IMR-90 (cell line): ENCODE measurements around the gene MECP2. TPM values are rescaled to one million over a fixed set of nuclear protein-coding genes. Genes with fewer than 3 reads are reported as not detected.

Experiments
- ATAC-seq: fragments of 200-7000 bp; cut with Tn5 transposase; 2 replicates; pipeline ENCODE4 v1.9.1; 2020; ENCODE audit warnings: low read depth, mild to moderate bottlenecking, moderate library complexity
- BruUV-seq: library from RNA; stranded (reverse); fragments of 400-500 nt; replicated peaks from 2 replicates; lab custom pipeline; 2021; lab: Mats Ljungman, UMichigan
- CTCF ChIA-PET: fragments of 300-600 bp; formaldehyde crosslinking; extraction: SDS; loops from one replicate; lab custom pipeline; 2021; ENCODE audit warnings: antibody characterized with exemption; lab: Yijun Ruan, JAX
- POLR2A ChIA-PET: fragments of 300-600 bp; sonication (Branson Sonifier 250); formaldehyde crosslinking; loops from one replicate; lab custom pipeline; 2022; ENCODE audit warnings: antibody characterized with exemption; ENCODE audit not compliant: unreplicated experiment; lab: Charles Lee
- DNase-seq: peaks from one replicate; pipeline ENCODE4 v3.0.0; 2013
- H2AFZ ChIP-seq: replicated peaks from 2 replicates; pipeline ENCODE3; 2013; ENCODE audit warnings: low read length, mild to moderate bottlenecking; ENCODE audit not compliant: poor library complexity
- H2AK5ac ChIP-seq: 2 replicates; pipeline ENCODE4 v1.6.1; 2013; ENCODE audit warnings: low read depth, low read length, inconsistent platforms
- H2AK9ac ChIP-seq: replicated peaks from 2 replicates; pipeline ENCODE3; 2013; ENCODE audit warnings: mild to moderate bottlenecking, low read depth, low read length, moderate library complexity; ENCODE audit not compliant: poor library complexity
- H2BK120ac ChIP-seq: 2 replicates; pipeline ENCODE4 v1.6.1; 2013; ENCODE audit warnings: low read depth, low read length, inconsistent platforms
- H2BK15ac ChIP-seq: 3 replicates; pipeline ENCODE4 v1.6.1; 2013; ENCODE audit warnings: low read depth, low read length, inconsistent platforms
- H2BK20ac ChIP-seq: 2 replicates; pipeline ENCODE4 v1.6.1; 2013; ENCODE audit warnings: low read depth, mild to moderate bottlenecking, inconsistent platforms, low read length, moderate library complexity
- H2BK5ac ChIP-seq: 2 replicates; pipeline ENCODE4 v1.6.1; 2013; ENCODE audit warnings: mild to moderate bottlenecking, low read depth, low read length, inconsistent platforms; ENCODE audit not compliant: poor library complexity, severe bottlenecking
- H3K14ac ChIP-seq: replicated peaks from 2 replicates; pipeline ENCODE4 v1.6.1; 2013; ENCODE audit warnings: low read depth, low read length, inconsistent platforms
- H3K18ac ChIP-seq: 2 replicates; pipeline ENCODE4 v1.6.1; 2013; ENCODE audit warnings: low read depth, low read length, control low read depth
- H3K23ac ChIP-seq: 2 replicates; pipeline ENCODE4 v1.6.1; 2013; ENCODE audit warnings: low read depth, low read length, inconsistent platforms
- H3K27ac ChIP-seq: 2 replicates; pipeline ENCODE4 v1.5.1; 2013; ENCODE audit warnings: mild to moderate bottlenecking, control low read depth, low read length; ENCODE audit not compliant: insufficient read depth
- H3K27me3 ChIP-seq: 2 replicates; pipeline ENCODE4 v1.6.1; 2013; ENCODE audit warnings: low read length; ENCODE audit not compliant: control insufficient read depth, insufficient read depth
- H3K36me3 ChIP-seq: 2 replicates; pipeline ENCODE4 v1.6.1; 2013; ENCODE audit warnings: low read length, mixed read lengths; ENCODE audit not compliant: control insufficient read depth, insufficient read depth
- H3K4ac ChIP-seq: 2 replicates; pipeline ENCODE4 v1.6.1; 2013; ENCODE audit warnings: low read depth, low read length, inconsistent platforms
- H3K4me1 ChIP-seq: 2 replicates; pipeline ENCODE4 v1.6.1; 2013; ENCODE audit warnings: low read length, mixed read lengths; ENCODE audit not compliant: control insufficient read depth, insufficient read depth
- H3K4me2 ChIP-seq: 2 replicates; pipeline ENCODE4 v1.6.1; 2013; ENCODE audit warnings: low read depth, mild to moderate bottlenecking, control low read depth, low read length, moderate library complexity
- H3K4me3 ChIP-seq: 2 replicates; pipeline ENCODE4 v1.5.1; 2013; ENCODE audit warnings: low read depth, mild to moderate bottlenecking, control low read depth, low read length, moderate library complexity; ENCODE audit not compliant: insufficient read depth
- H3K56ac ChIP-seq: 2 replicates; pipeline ENCODE4 v1.6.1; 2013; ENCODE audit warnings: low read length, inconsistent platforms; ENCODE audit not compliant: insufficient read depth; ENCODE audit errors: extremely low read depth
- H3K79me1 ChIP-seq, 2 experiments: 2 replicates each; pipeline ENCODE4 v1.6.1; 2013; ENCODE audit warnings: low read length in 2 of 2, inconsistent platforms in 1 of 2, low read depth in 1 of 2
- H3K9ac ChIP-seq: 2 replicates; pipeline ENCODE4 v1.6.1; 2013; ENCODE audit warnings: low read depth, low read length, control low read depth
- H3K9me1 ChIP-seq: 2 replicates; pipeline ENCODE4 v1.6.1; 2013; ENCODE audit warnings: low read length, inconsistent platforms; ENCODE audit not compliant: insufficient read depth
- H3K9me3 ChIP-seq: 2 replicates; pipeline ENCODE4 v1.6.1; 2013; ENCODE audit warnings: low read length; ENCODE audit not compliant: control insufficient read depth, insufficient read depth
- H4K20me1 ChIP-seq: 2 replicates; pipeline ENCODE4 v1.6.1; 2013; ENCODE audit warnings: low read length, inconsistent platforms; ENCODE audit not compliant: insufficient read depth
- H4K5ac ChIP-seq: 2 replicates; pipeline ENCODE4 v1.6.1; 2013; ENCODE audit warnings: mild to moderate bottlenecking, low read depth, low read length, control low read depth
- H4K8ac ChIP-seq, 2 experiments: 2 replicates each; pipeline ENCODE4 v1.6.1; 2013; ENCODE audit warnings: low read depth in 2 of 2, low read length in 2 of 2, control low read depth in 1 of 2, inconsistent platforms in 1 of 2
- H4K91ac ChIP-seq: 2 replicates; pipeline ENCODE4 v1.6.1; 2013; ENCODE audit warnings: low read depth, low read length, inconsistent platforms; ENCODE audit not compliant: insufficient read depth
- BHLHE40 ChIP-seq: fragments of 150-350 bp; IDR thresholded peaks from 2 replicates; pipeline ENCODE4 v1.6.1; 2016; ENCODE audit warnings: mild to moderate bottlenecking, low read depth, low read length
- ELK1 ChIP-seq: fragments of 150-350 bp; IDR thresholded peaks from 2 replicates; pipeline ENCODE4 v1.6.1; 2016; ENCODE audit warnings: low read depth, mild to moderate bottlenecking, low read length, moderate library complexity, borderline replicate concordance
- FOS ChIP-seq: fragments of 150-350 bp; IDR thresholded peaks from 2 replicates; pipeline ENCODE4 v1.6.1; 2016; ENCODE audit warnings: low read depth, low read length
- MAZ ChIP-seq: IDR thresholded peaks from 2 replicates; pipeline ENCODE4 v1.6.1; 2012; ENCODE audit warnings: low read depth, mild to moderate bottlenecking, low read length, improper control_type of control experiment, moderate library complexity, borderline replicate concordance
- MXI1 ChIP-seq: IDR thresholded peaks from 2 replicates; pipeline ENCODE4 v1.6.1; 2012; ENCODE audit warnings: low read depth, mild to moderate bottlenecking, low read length, moderate library complexity, borderline replicate concordance
- NFE2L2 ChIP-seq: fragments of 150-350 bp; IDR thresholded peaks from 2 replicates; pipeline ENCODE4 v1.6.1; 2016; ENCODE audit warnings: low read depth, mild to moderate bottlenecking, low read length
- POLR2A ChIP-seq: IDR thresholded peaks from 2 replicates; pipeline ENCODE4 v1.6.1; 2012; ENCODE audit warnings: mild to moderate bottlenecking, low read depth, low read length
- RAD21 ChIP-seq: IDR thresholded peaks from 2 replicates; pipeline ENCODE4 v1.6.1; 2012; ENCODE audit warnings: low read length, improper control_type of control experiment
- RFX5 ChIP-seq: IDR thresholded peaks from 2 replicates; pipeline ENCODE4 v1.8.0; 2012; ENCODE audit warnings: low read depth, mild to moderate bottlenecking, low read length, moderate library complexity
- WGBS, 2 experiments: methylation state at CpG; one replicate each; pipeline versions ENCODE4 v1.1.5 to v1.1.7; 2013; ENCODE audit warnings: missing lambda C conversion rate in 2 of 2; ENCODE audit not compliant: insufficient read length in 1 of 2; ENCODE audit errors: extremely low coverage in 2 of 2; 5-methylcytosine and 5-hydroxymethylcytosine counted together
- dilution Hi-C: fragments of 300-500 bp; cut with HindIII; formaldehyde crosslinking; loops from one replicate; pipeline ENCODE4 v1.14.3; 2018; ENCODE audit warnings: low sequenced_read_pairs; ENCODE audit not compliant: unreplicated experiment
- in situ Hi-C: fragments of 300-500 bp; cut with MboI; formaldehyde crosslinking; loops from 3 replicates; pipeline ENCODE4 v1.14.3; 2019; ENCODE audit warnings: low sequenced_read_pairs, inconsistent platforms, mixed read lengths
- intact Hi-C: fragments of 100-400 bp; cut with micrococcal nuclease; formaldehyde crosslinking; loops from 2 replicates; pipeline ENCODE4 v1.10.0; 2022
- polyA plus RNA-seq, 3 experiments: library from polyadenylated mRNA; depleted of rRNA; stranded (reverse); fragments of >200 nt; gene quantifications; 2 replicates each; pipeline ENCODE4 v1.2.3, GENCODE V29; 2012; ENCODE audit warnings: low replicate concordance in 1 of 3
- total RNA-seq: library from RNA; depleted of rRNA; stranded (reverse); fragments of >200 nt; gene quantifications from 2 replicates; pipeline ENCODE4 v1.2.3, GENCODE V29; 2012
- TF ChIP-seq, protein P1 (sequence below): fragments of 150-350 bp; IDR thresholded peaks from 2 replicates; pipeline ENCODE4 v1.6.1; 2017; ENCODE audit warnings: mild to moderate bottlenecking, antibody characterized with exemption, low read length, low read depth

MECP2 gene
- total and polyA plus RNA-seq, 2 of the 4 experiments (the other 2 are of a cell fraction) = 8.4 to 10.1 TPM

DNA sequence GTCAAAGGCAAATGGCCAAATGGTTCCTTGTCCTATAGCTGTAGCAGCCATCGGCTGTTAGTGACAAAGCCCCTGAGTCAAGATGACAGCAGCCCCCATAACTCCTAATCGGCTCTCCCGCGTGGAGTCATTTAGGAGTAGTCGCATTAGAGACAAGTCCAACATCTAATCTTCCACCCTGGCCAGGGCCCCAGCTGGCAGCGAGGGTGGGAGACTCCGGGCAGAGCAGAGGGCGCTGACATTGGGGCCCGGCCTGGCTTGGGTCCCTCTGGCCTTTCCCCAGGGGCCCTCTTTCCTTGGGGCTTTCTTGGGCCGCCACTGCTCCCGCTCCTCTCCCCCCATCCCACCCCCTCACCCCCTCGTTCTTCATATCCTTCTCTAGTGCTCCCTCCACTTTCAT is 42.7 kb upstream of the MECP2 start:
- POLR2A ChIA-PET = interaction anchor here (0.6 kb wide), 1 partner anchor 86 kb away, joined by 3 read pairs; no protein-coding TSS in a partner anchor
- BruUV-seq = no TSS peak
- 80% methylated on average over 3 of the region's 12 CpGs; no CpG with 5 or more reads in 1 of the 2 experiments for WGBS, 2 experiments

More for the DNA sequence above, 42.7 kb upstream of the MECP2 start:
- in situ Hi-C loops (no loop called here), intact Hi-C loops (no loop called here), dilution Hi-C loops (no loop called here)
- no peak overlapping the region for H2AK9ac ChIP-seq
- peaks cover 9% of the 10 kb centered on the region; the same call in 1 of the 2 replicates for H3K9me3 ChIP-seq
- H3K56ac ChIP-seq = no peak overlapping the region
- no peak overlapping the region for H4K5ac ChIP-seq
- no peak overlapping the region for H4K91ac ChIP-seq
- H2AK5ac ChIP-seq = no peak overlapping the region
- no peak overlapping the region for H2BK120ac ChIP-seq
- H3K4me3 ChIP-seq = no peak overlapping the region
- H2BK5ac ChIP-seq = no peak overlapping the region
- H3K4me2 ChIP-seq = no peak overlapping the region
- H3K36me3 ChIP-seq = no peaks in the 10 kb centered on the region
- CTCF ChIA-PET = no interaction called here
- H2AFZ ChIP-seq = no peak overlapping the region
- no peak overlapping the region for H3K14ac ChIP-seq
- H2BK15ac ChIP-seq = no peak overlapping the region
- TF ChIP-seq RFX5 (no peak), NFE2L2 (no peak), BHLHE40 (no peak), ELK1 (no peak), RAD21 (no peak), POLR2A (no peak), FOS (no peak), MAZ (no peak), MXI1 (no peak)
- TF ChIP-seq, protein P1, sequence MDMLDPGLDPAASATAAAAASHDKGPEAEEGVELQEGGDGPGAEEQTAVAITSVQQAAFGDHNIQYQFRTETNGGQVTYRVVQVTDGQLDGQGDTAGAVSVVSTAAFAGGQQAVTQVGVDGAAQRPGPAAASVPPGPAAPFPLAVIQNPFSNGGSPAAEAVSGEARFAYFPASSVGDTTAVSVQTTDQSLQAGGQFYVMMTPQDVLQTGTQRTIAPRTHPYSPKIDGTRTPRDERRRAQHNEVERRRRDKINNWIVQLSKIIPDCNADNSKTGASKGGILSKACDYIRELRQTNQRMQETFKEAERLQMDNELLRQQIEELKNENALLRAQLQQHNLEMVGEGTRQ = no peak
- H3K18ac ChIP-seq = no peak overlapping the region
- no peak overlapping the region for H3K27ac ChIP-seq
- no peak overlapping the region for H3K9ac ChIP-seq
- H4K20me1 ChIP-seq = no peaks in the 10 kb centered on the region
- no peak overlapping the region for H4K8ac ChIP-seq
- H3K9me1 ChIP-seq = no peaks in the 10 kb centered on the region
- ATAC-seq = no peak
- H2BK20ac ChIP-seq = no peak overlapping the region
- no peaks in the 10 kb centered on the region for H3K79me1 ChIP-seq
- no peak overlapping the region for H3K23ac ChIP-seq
- no peak for DNase-seq
- no peak overlapping the region for H3K4ac ChIP-seq
- peaks cover 12% of the 10 kb centered on the region for H3K27me3 ChIP-seq
- H3K4me1 ChIP-seq = no peaks in the 10 kb centered on the region
